CD4-positive, CD25-positive, alpha-beta regulatory T cell (primary cell): Measurements from ENCODE around the gene KLHL24. TPM values are rescaled to one million over a fixed set of nuclear protein-coding genes. Genes with fewer than 3 reads are reported as not detected.

Source experiments
- ATAC-seq, 2 donors: fragments of 150-1000 bp; cut with Tn5 transposase; one replicate each; pipeline ENCODE4 v1.10.0; 2021; ENCODE audit warnings: low read depth in 2 of 2, moderate number of reproducible peaks in 2 of 2, moderate library complexity in 1 of 2
- DNase-seq, 3 donors: peaks; one replicate each; pipeline versions ENCODE4 v3.0.0 to v3.0.0-alpha.2; 2012 to 2022; ENCODE audit warnings: mixed read lengths in 1 of 3
- H3K27ac ChIP-seq: one replicate; pipeline ENCODE4 v1.7.0; 2013; ENCODE audit warnings: mild to moderate bottlenecking, low read length; ENCODE audit not compliant: insufficient read depth, poor library complexity, severe bottlenecking
- H3K27me3 ChIP-seq: one replicate; pipeline ENCODE4 v1.7.0; 2013; ENCODE audit warnings: low read length; ENCODE audit not compliant: control insufficient read depth, insufficient read depth
- H3K36me3 ChIP-seq: one replicate; pipeline ENCODE4 v1.7.0; 2013; ENCODE audit warnings: mild to moderate bottlenecking, low read length, moderate library complexity; ENCODE audit not compliant: control insufficient read depth, insufficient read depth
- H3K4me1 ChIP-seq: 2 replicates; pipeline ENCODE4 v1.7.0; 2013; ENCODE audit warnings: mild to moderate bottlenecking, low read length; ENCODE audit not compliant: insufficient read depth, control insufficient read depth, poor library complexity, severe bottlenecking
- H3K4me3 ChIP-seq: one replicate; pipeline ENCODE4 v1.7.0; 2013; ENCODE audit warnings: low read depth, mild to moderate bottlenecking, low read length, moderate library complexity
- H3K9me3 ChIP-seq, 2 experiments: 1 replicate in 1 of 2; 2 replicates in 1 of 2; pipeline ENCODE4 v1.7.0; 2013; ENCODE audit warnings: low read length in 2 of 2, mild to moderate bottlenecking in 1 of 2, moderate library complexity in 1 of 2; ENCODE audit not compliant: control insufficient read depth in 2 of 2
- H3K27ac Mint-ChIP-seq, 3 donors: one replicate each; pipeline ENCODE4 v1.8.0; 2020 to 2022; ENCODE audit warnings: mild to moderate bottlenecking in 3 of 3, mixed read lengths in 3 of 3, moderate library complexity in 2 of 3
- H3K27me3 Mint-ChIP-seq: one replicate; pipeline ENCODE4 v1.8.0; 2022; ENCODE audit warnings: mild to moderate bottlenecking, mixed read lengths
- H3K36me3 Mint-ChIP-seq: one replicate; pipeline ENCODE4 v1.8.0; 2020; ENCODE audit warnings: mixed read lengths
- H3K4me1 Mint-ChIP-seq, 4 donors: one replicate each; pipeline ENCODE4 v1.8.0; 2020 to 2022; ENCODE audit warnings: mixed read lengths in 4 of 4, mild to moderate bottlenecking in 1 of 4
- H3K4me3 Mint-ChIP-seq, 4 donors: one replicate each; pipeline ENCODE4 v1.8.0; 2020 to 2022; ENCODE audit warnings: mild to moderate bottlenecking in 4 of 4, mixed read lengths in 4 of 4, moderate library complexity in 3 of 4
- H3K9me3 Mint-ChIP-seq, 7 donors: one replicate each; pipeline ENCODE4 v1.8.0; 2020 to 2022; ENCODE audit warnings: mixed read lengths in 7 of 7, mild to moderate bottlenecking in 3 of 7, moderate library complexity in 2 of 7
- polyA plus RNA-seq, 4 donors: library from polyadenylated mRNA; unstranded; fragments of 300-500 nt; fragmentation: Illumina TruSeq; gene quantifications; one replicate each; pipeline ENCODE4 v1.2.3, GENCODE V29; 2021
- total RNA-seq: library from RNA; stranded (reverse); gene quantifications from one replicate; pipeline ENCODE4 v1.2.3, GENCODE V29; 2022

The KLHL24 gene
- total and polyA plus RNA-seq, 5 donors from 2014 or later: 37.0 to 144 (median 64.8) TPM

GRCh38 chr3:183645254-183645653 is 9.8 kb downstream of the KLHL24 start:
- H3K4me1 ChIP-seq: no peaks in the 10 kb centered on the region
- Mint-ChIP-seq H3K9me3 (peaks cover 0 to 9% (median 3%) of the 10 kb centered on the region in 7 donors), H3K27me3 (no peaks in the 10 kb centered on the region), H3K4me3 (no peak overlapping the region), H3K27ac (no peak overlapping the region), H3K4me1 (peaks cover 18 to 32% (median 19%) of the 10 kb centered on the region in 4 donors), H3K36me3 (peaks cover 39% of the 10 kb centered on the region)
- H3K27ac ChIP-seq: no peak overlapping the region
- H3K36me3 ChIP-seq: peaks cover 40% of the 10 kb centered on the region
- no peak for ATAC-seq
- no peaks in the 10 kb centered on the region for H3K27me3 ChIP-seq
- no peak overlapping the region for H3K4me3 ChIP-seq
- peaks cover 0 to 7% of the 10 kb centered on the region in 2 experiments for H3K9me3 ChIP-seq
- DNase-seq: no peak

GRCh38 chr3:183650554-183650953 is 15.1 kb downstream of the KLHL24 start:
- Mint-ChIP-seq H3K4me3 (no peak overlapping the region), H3K9me3 (peaks cover 0 to 41% (median 9%) of the 10 kb centered on the region in 7 donors)
- peaks cover 68% of the 10 kb centered on the region for H3K36me3 ChIP-seq

GRCh38 chr3:183653209-183654064 is 18.0 kb downstream of the KLHL24 start:
- Mint-ChIP-seq H3K9me3 (peaks cover 0 to 45% (median 17%) of the 10 kb centered on the region in 7 donors), H3K4me1 (peaks cover 9 to 19% (median 16%) of the 10 kb centered on the region in 4 donors), H3K27me3 (no peaks in the 10 kb centered on the region), H3K4me3 (peak overlapping the region in 2 of 4 donors; percentile 24 to 91), H3K27ac (no peak overlapping the region), H3K36me3 (peaks cover 71% of the 10 kb centered on the region)
- Histone ChIP-seq H3K9me3 (peaks cover 44 to 54% of the 10 kb centered on the region in 2 experiments), H3K4me3 (no peak overlapping the region), H3K27me3 (no peaks in the 10 kb centered on the region), H3K36me3 (peaks cover 73% of the 10 kb centered on the region), H3K4me1 (no peaks in the 10 kb centered on the region), H3K27ac (no peak overlapping the region)
- DNase-seq: peak in 2 of 3 donors; percentile 19 to 22
- ATAC-seq: no peak

More at GRCh38 chr3:183650554-183650953, 15.1 kb downstream of the KLHL24 start:
- no peak for DNase-seq
- peaks cover 0 to 10% (median 9%) of the 10 kb centered on the region in 4 donors for H3K4me1 Mint-ChIP-seq
- H3K9me3 ChIP-seq: peaks cover 44 to 54% of the 10 kb centered on the region in 2 experiments
- no peak overlapping the region for H3K27ac Mint-ChIP-seq
- no peaks in the 10 kb centered on the region for H3K27me3 ChIP-seq
- H3K27me3 Mint-ChIP-seq: no peaks in the 10 kb centered on the region
- no peaks in the 10 kb centered on the region for H3K4me1 ChIP-seq
- H3K27ac ChIP-seq: no peak overlapping the region
- no peak overlapping the region for H3K4me3 ChIP-seq
- peaks cover 57% of the 10 kb centered on the region for H3K36me3 Mint-ChIP-seq
- ATAC-seq: no peak

GRCh38 chr3:183654727-183655126 is 19.3 kb downstream of the KLHL24 start:
- Mint-ChIP-seq H3K27ac (peak overlapping the region in 1 of 3 donors; percentile 60), H3K4me3 (peak overlapping the region in 1 of 4 donors; percentile 68), H3K36me3 (peaks cover 69% of the 10 kb centered on the region), H3K9me3 (peaks cover 0 to 44% (median 17%) of the 10 kb centered on the region in 7 donors), H3K27me3 (no peaks in the 10 kb centered on the region), H3K4me1 (peaks cover 12 to 28% (median 22%) of the 10 kb centered on the region in 4 donors)
- H3K4me3 ChIP-seq: no peak overlapping the region
- H3K27me3 ChIP-seq: no peaks in the 10 kb centered on the region
- no peaks in the 10 kb centered on the region for H3K4me1 ChIP-seq
- peaks cover 44 to 51% of the 10 kb centered on the region in 2 experiments for H3K9me3 ChIP-seq
- ATAC-seq (no peak), DNase-seq (no peak)
- peaks cover 70% of the 10 kb centered on the region for H3K36me3 ChIP-seq
- no peak overlapping the region for H3K27ac ChIP-seq

- H3K9me3 Mint-ChIP-seq: peaks cover 0 to 7% (median 0%) of the 10 kb centered on the region in 7 donors
- no peaks in the 10 kb centered on the region for H3K27me3 ChIP-seq
- H3K4me3 Mint-ChIP-seq: no peak overlapping the region
- ATAC-seq: no peak
- H3K27ac Mint-ChIP-seq: no peak overlapping the region
- no peak overlapping the region for H3K27ac ChIP-seq
- no peak for DNase-seq
- H3K4me1 ChIP-seq: no peaks in the 10 kb centered on the region
- H3K27me3 Mint-ChIP-seq: no peaks in the 10 kb centered on the region
- peaks cover 16 to 43% (median 26%) of the 10 kb centered on the region in 4 donors for H3K4me1 Mint-ChIP-seq
- peaks cover 63% of the 10 kb centered on the region for H3K36me3 ChIP-seq
- H3K9me3 ChIP-seq: no peaks in the 10 kb centered on the region
- no peak overlapping the region for H3K4me3 ChIP-seq
- peaks cover 47% of the 10 kb centered on the region for H3K36me3 Mint-ChIP-seq
Observed at GRCh38 chr3:183662099-183662498, 26.7 kb downstream of the KLHL24 start.

GRCh38 chr3:183664913-183665381 is 29.5 kb downstream of the KLHL24 start:
- Histone ChIP-seq H3K4me3 (no peak overlapping the region), H3K36me3 (peaks cover 58% of the 10 kb centered on the region), H3K9me3 (no peaks in the 10 kb centered on the region), H3K4me1 (no peaks in the 10 kb centered on the region), H3K27ac (no peak overlapping the region), H3K27me3 (no peaks in the 10 kb centered on the region)
- Mint-ChIP-seq H3K27ac (no peak overlapping the region), H3K4me3 (no peak overlapping the region), H3K9me3 (no peaks in the 10 kb centered on the region), H3K4me1 (peaks cover 0 to 30% (median 17%) of the 10 kb centered on the region in 4 donors), H3K36me3 (peaks cover 34% of the 10 kb centered on the region), H3K27me3 (no peaks in the 10 kb centered on the region)
- ATAC-seq (no peak), DNase-seq (no peak)

GRCh38 chr3:183680061-183680460 is 44.6 kb downstream of the KLHL24 start:
- Mint-ChIP-seq H3K27me3 (no peaks in the 10 kb centered on the region), H3K4me1 (peaks cover 0 to 4% (median 3%) of the 10 kb centered on the region in 4 donors), H3K9me3 (no peaks in the 10 kb centered on the region), H3K4me3 (no peak overlapping the region), H3K27ac (peak overlapping the region in 1 of 3 donors; percentile 7), H3K36me3 (peaks cover 32% of the 10 kb centered on the region)
- H3K27ac ChIP-seq: no peak overlapping the region
- no peaks in the 10 kb centered on the region for H3K9me3 ChIP-seq
- no peak for DNase-seq
- H3K36me3 ChIP-seq: peaks cover 36% of the 10 kb centered on the region
- H3K4me1 ChIP-seq: no peaks in the 10 kb centered on the region
- no peak for ATAC-seq
- no peaks in the 10 kb centered on the region for H3K27me3 ChIP-seq
- H3K4me3 ChIP-seq: no peak overlapping the region
